K562 (cell line): ENCODE data around the gene OR10G3. TPM values are rescaled to one million over a fixed set of nuclear protein-coding genes. Genes with fewer than 3 reads are reported as not detected.

Experiments used
- ADNP ChIP-seq: fragments of 200-800 bp; sonication (Bioruptor generic); IDR thresholded peaks from 2 replicates; pipeline ENCODE4 v1.6.1; 2016; ENCODE audit warnings: missing genetic modification characterization, missing compliant biosample characterization
- ASH1L ChIP-seq: fragments of 450-650 bp; IDR thresholded peaks from 2 replicates; pipeline ENCODE4 v1.6.1; 2018; ENCODE audit warnings: borderline replicate concordance, mild to moderate bottlenecking, low read depth; ENCODE audit not compliant: partially characterized antibody
- CBX2 ChIP-seq: fragments of 200-600 bp; sonication (generic); IDR thresholded peaks from one replicate; pipeline ENCODE4 v1.6.1; 2012; ENCODE audit warnings: mild to moderate bottlenecking, low read length, inconsistent platforms; ENCODE audit not compliant: insufficient read depth, poor library complexity, severe bottlenecking
- CREB1 ChIP-seq, 2 experiments: sonication (generic) in 1 of 2; formaldehyde crosslinking in 1 of 2; IDR thresholded peaks; 2 replicates each; pipeline versions ENCODE4 v1.6.1 to v1.8.0; 2012 to 2022; ENCODE audit warnings: inconsistent platforms in 1 of 2, mild to moderate bottlenecking in 1 of 2, missing genetic modification reagents in 1 of 2, moderate library complexity in 1 of 2
- DPF2 ChIP-seq: fragments of 450-650 bp; IDR thresholded peaks from 2 replicates; pipeline ENCODE4 v1.6.1; 2016
- ELF4 ChIP-seq: fragments of 450-650 bp; formaldehyde crosslinking; IDR thresholded peaks from 2 replicates; pipeline ENCODE4 v1.4.0; 2022; ENCODE audit warnings: missing genetic modification characterization
- FOSL1 ChIP-seq: fragments of 200-800 bp; sonication (Bioruptor generic); conservative IDR thresholded peaks from 2 replicates; pipeline ENCODE4 v1.6.1; 2016; ENCODE audit warnings: missing genetic modification characterization, missing compliant biosample characterization
- HMG20B ChIP-seq: fragments of 250-450 bp; sonication (Bioruptor Pico); IDR thresholded peaks from 2 replicates; pipeline ENCODE4 v1.5.0; 2021; ENCODE audit warnings: mild to moderate bottlenecking
- KDM1A ChIP-seq, 2 experiments: fragments of 450-650 bp; IDR thresholded peaks; 2 replicates each; pipeline ENCODE4 v1.6.1; 2016; ENCODE audit warnings: mild to moderate bottlenecking in 2 of 2
- KDM4B ChIP-seq, 2 experiments: fragments of 450-650 bp in 1 of 2; sonication (generic) in 1 of 2; IDR thresholded peaks; 2 replicates each; pipeline ENCODE4 v1.6.1; 2016 to 2017; ENCODE audit warnings: borderline replicate concordance in 2 of 2, antibody characterized with exemption in 1 of 2, low read depth in 1 of 2, mild to moderate bottlenecking in 1 of 2
- NFE2L1 ChIP-seq: fragments of 450-650 bp; IDR thresholded peaks from 2 replicates; pipeline ENCODE4 v1.6.1; 2016; ENCODE audit warnings: missing genetic modification characterization, low read depth, mild to moderate bottlenecking, missing compliant biosample characterization, moderate library complexity, borderline replicate concordance
- SAFB2 ChIP-seq: fragments of 200-400 bp; formaldehyde crosslinking; IDR thresholded peaks from 2 replicates; pipeline ENCODE4 v1.6.1; 2018; ENCODE audit warnings: borderline replicate concordance, low read length, low read depth, moderate library complexity; ENCODE audit not compliant: severe bottlenecking
- SNAPC5 ChIP-seq: fragments of 250-450 bp; sonication (Bioruptor Pico); IDR thresholded peaks from 2 replicates; pipeline ENCODE4 v1.8.0; 2021; ENCODE audit warnings: moderate library complexity, mild to moderate bottlenecking, inconsistent platforms
- TARDBP ChIP-seq: fragments of 450-650 bp; IDR thresholded peaks from 2 replicates; pipeline ENCODE4 v1.6.1; 2016
- TEAD4 ChIP-seq, 2 experiments: sonication (generic) in 1 of 2; formaldehyde crosslinking in 1 of 2; IDR thresholded peaks; 2 replicates each; pipeline versions ENCODE4 v1.6.1 to v1.8.0; 2012 to 2022; ENCODE audit warnings: borderline replicate concordance in 1 of 2, inconsistent platforms in 1 of 2, low read length in 1 of 2, mild to moderate bottlenecking in 1 of 2, missing genetic modification reagents in 1 of 2
- ZBTB11 ChIP-seq, 3 experiments: fragments of 200-800 bp in 1 of 3; fragments of 250-450 bp in 1 of 3; fragments of 450-650 bp in 1 of 3; sonication (Bioruptor Pico) in 1 of 3; sonication (Bioruptor generic) in 1 of 3; formaldehyde crosslinking in 1 of 3; IDR thresholded peaks; 2 replicates each; pipeline versions ENCODE4 v1.6.1 to v1.8.0; 2016 to 2022; ENCODE audit warnings: mild to moderate bottlenecking in 2 of 3, missing genetic modification characterization in 2 of 3, missing compliant biosample characterization in 1 of 3, moderate library complexity in 1 of 3
- ZNF609 ChIP-seq: sonication (generic); formaldehyde crosslinking; IDR thresholded peaks from 2 replicates; pipeline ENCODE4 v1.8.1; 2023; ENCODE audit warnings: missing genetic modification reagents, mild to moderate bottlenecking, borderline replicate concordance
- polyA plus RNA-seq, 8 experiments: library from polyadenylated mRNA; depleted of rRNA in 4 of 8; stranded (reverse) in 5 of 8; unstranded in 3 of 8; fragments of >200 nt; fragmentation: Nextera tagmentation in 2 of 8; fragmentation: Illumina TruSeq in 1 of 8; extraction: Ambion mirVana in 2 of 8; extraction: Trizol in 1 of 8; gene quantifications; 2 replicates each; pipeline versions ENCODE4 v1.2.1 to v1.2.3, GENCODE V29; 2011 to 2014; ENCODE audit warnings: inconsistent platforms in 1 of 8, missing spikeins in 1 of 8
- total RNA-seq, 7 experiments: library from RNA; depleted of rRNA in 6 of 7; stranded (reverse); fragments of >200 nt in 6 of 7; fragmentation: Illumina TruSeq in 2 of 7; extraction: Trizol in 2 of 7; gene quantifications; 2 replicates each; pipeline versions ENCODE4 v1.2.1 to v1.2.3, GENCODE V29; 2011 to 2021; ENCODE audit warnings: low replicate concordance in 1 of 7

The OR10G3 gene
- total and polyA plus RNA-seq, 9 of the 15 experiments (the other 6 are each of a cell fraction or from before 2014, with no cell fraction given) = not detected

DNA sequence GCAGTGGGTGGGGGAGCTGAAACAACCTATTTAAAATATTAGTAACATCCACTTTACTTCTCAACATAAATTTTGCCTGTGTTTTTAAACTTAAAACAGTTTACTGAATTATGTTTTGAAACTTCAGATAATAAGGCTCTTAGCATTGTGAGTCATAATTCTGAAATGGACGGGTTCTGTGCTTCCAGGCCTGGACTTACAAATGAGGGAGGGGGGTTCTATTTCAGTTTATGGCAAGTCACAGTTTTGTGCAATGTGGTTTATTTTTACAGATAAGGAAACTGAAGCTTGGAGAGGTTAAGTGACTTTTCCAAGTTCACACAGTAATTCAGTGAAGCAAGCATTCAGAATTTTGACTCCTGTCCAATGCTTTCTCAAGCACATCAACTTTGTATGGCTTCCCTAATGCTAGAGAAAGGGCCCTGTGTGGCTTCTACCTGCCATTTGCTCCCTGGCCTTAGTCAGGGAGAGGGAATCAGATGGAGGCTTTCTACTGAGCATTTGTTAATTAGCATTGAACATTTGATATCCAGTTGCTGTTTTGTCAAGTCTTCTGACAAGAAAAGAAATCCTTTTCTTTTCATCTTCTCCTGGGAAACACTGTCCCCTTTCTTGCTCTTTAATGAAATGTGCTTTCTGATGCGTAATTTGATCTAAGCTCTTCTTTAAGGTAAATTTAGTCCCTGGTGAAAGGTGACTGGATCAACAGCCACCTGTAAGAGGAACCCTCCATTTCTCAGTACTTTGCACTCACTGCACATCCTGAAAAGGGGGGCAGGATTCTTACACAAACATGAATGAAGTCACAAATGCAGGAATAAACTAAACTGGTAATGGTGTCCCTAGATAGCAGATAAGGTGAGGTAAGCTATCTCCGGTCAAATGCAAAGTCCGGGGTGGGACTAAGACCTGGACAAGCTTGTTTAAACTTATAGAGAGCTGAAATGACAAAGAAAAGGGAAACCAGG, 51.2 kb downstream of the OR10G3 start (continued):
- peak in 1 of 3 experiments; percentile 16; a peak in 1 of 6 replicates for TF ChIP-seq ZBTB11 (CRISPR knock-in tag; IDR thresholded peaks at IDR 0.05)
- TF ChIP-seq CREB1 (IDR thresholded peaks at IDR 0.05) = no peak
- no peak for TF ChIP-seq CREB1 (CRISPR knock-in tag; IDR thresholded peaks at IDR 0.05)
- peak; percentile 44; the same call in 1 of the 2 replicates for TF ChIP-seq DPF2
- TF ChIP-seq SAFB2 = no peak
- 0 out of 4 replicates have a peak, but pooled peaks of 1 of the 2 experiments have one; percentile 27 for TF ChIP-seq KDM1A (IDR thresholded peaks at IDR 0.05)
- TF ChIP-seq ADNP (tag) = peak; percentile 48; the same call in 1 of the 2 replicates
- TF ChIP-seq ELF4 (CRISPR knock-in tag) = no peak
- no peak for TF ChIP-seq ASH1L
- TF ChIP-seq FOSL1 (tag) = peak; percentile 67
- no peak for TF ChIP-seq SNAPC5 (CRISPR knock-in tag)
- TF ChIP-seq HMG20B = no peak
- TF ChIP-seq TEAD4 (IDR thresholded peaks at IDR 0.05; ENCODE audit: low read length) = peak; percentile 45
- TF ChIP-seq TEAD4 (CRISPR knock-in tag; IDR thresholded peaks at IDR 0.05; ENCODE audit: borderline replicate concordance) = no peak
- TF ChIP-seq CBX2 = no peak
- no peak for TF ChIP-seq KDM4B (IDR thresholded peaks at IDR 0.05; ENCODE audit: borderline replicate concordance in 2 of 2, low read depth in 1 of 2)
- no peak for TF ChIP-seq TARDBP
- TF ChIP-seq NFE2L1 (tag) = no peak
- TF ChIP-seq ZNF609 (CRISPR knock-in tag) = no peak
